ENCODE results near the gene MYO5B.

DNA sequence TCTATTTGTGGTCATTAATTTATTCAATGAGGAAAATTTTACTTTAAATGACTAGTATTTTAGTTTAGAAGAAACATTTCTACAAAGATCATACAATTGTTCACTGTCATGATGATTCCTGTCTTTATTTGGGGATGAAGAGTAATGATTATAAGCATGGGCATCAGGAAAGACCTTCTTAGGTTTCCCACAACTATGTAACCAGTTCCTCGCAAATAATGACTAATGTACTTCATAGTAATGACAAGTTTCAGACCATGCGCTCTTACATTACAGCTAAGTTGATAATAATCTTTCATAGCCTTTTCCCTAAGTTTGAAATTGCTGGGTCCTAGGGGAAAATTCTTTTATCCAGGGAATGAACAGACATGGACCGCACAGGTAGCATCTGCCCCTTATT lies 90.5 kb downstream of the MYO5B start:
- TF ChIP-seq, protein P1, sequence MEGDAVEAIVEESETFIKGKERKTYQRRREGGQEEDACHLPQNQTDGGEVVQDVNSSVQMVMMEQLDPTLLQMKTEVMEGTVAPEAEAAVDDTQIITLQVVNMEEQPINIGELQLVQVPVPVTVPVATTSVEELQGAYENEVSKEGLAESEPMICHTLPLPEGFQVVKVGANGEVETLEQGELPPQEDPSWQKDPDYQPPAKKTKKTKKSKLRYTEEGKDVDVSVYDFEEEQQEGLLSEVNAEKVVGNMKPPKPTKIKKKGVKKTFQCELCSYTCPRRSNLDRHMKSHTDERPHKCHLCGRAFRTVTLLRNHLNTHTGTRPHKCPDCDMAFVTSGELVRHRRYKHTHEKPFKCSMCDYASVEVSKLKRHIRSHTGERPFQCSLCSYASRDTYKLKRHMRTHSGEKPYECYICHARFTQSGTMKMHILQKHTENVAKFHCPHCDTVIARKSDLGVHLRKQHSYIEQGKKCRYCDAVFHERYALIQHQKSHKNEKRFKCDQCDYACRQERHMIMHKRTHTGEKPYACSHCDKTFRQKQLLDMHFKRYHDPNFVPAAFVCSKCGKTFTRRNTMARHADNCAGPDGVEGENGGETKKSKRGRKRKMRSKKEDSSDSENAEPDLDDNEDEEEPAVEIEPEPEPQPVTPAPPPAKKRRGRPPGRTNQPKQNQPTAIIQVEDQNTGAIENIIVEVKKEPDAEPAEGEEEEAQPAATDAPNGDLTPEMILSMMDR (IDR thresholded peaks at IDR 0.05) = no peak
- no peak for TF ChIP-seq EZH2 (IDR thresholded peaks at IDR 0.05; ENCODE audit: borderline replicate concordance, insufficient read depth, low read depth, low read length, poor library complexity, severe bottlenecking)

Measured in B cell (primary cell).